A673 (cell line): Measurements from ENCODE around the gene SORCS1. TPM values are rescaled to one million over a fixed set of nuclear protein-coding genes. Genes with fewer than 3 reads are reported as not detected.

ENCODE experiments used
- BruUV-seq: library from RNA; stranded (reverse); fragments of 400-500 nt; replicated peaks from 2 replicates; lab custom pipeline; 2021; lab: Mats Ljungman, UMichigan
- CTCF ChIA-PET: fragments of 300-600 bp; sonication (Branson Sonifier 250); formaldehyde crosslinking; loops from one replicate; lab custom pipeline; 2022; ENCODE audit warnings: antibody characterized with exemption; lab: Charles Lee
- POLR2A ChIA-PET: fragments of 300-600 bp; sonication (Branson Sonifier 250); formaldehyde crosslinking; loops from one replicate; lab custom pipeline; 2022; ENCODE audit warnings: antibody characterized with exemption; ENCODE audit not compliant: low non-redundant PET; lab: Charles Lee
- DNase-seq: peaks from one replicate; pipeline ENCODE4 v3.0.0-alpha.2; 2015; ENCODE audit warnings: low spot score
- H3K27ac ChIP-seq: fragments of 200-600 bp; sonication (generic); 2 replicates; pipeline ENCODE4 v1.5.1; 2016; ENCODE audit warnings: mixed run types, low read depth, mild to moderate bottlenecking, mixed read lengths, antibody characterized with exemption, low read length; ENCODE audit not compliant: poor library complexity, severe bottlenecking
- H3K27me3 ChIP-seq: fragments of 200-600 bp; sonication (generic); replicated peaks from 2 replicates; pipeline ENCODE4 v1.6.1; 2017; ENCODE audit warnings: mixed run types, low read depth, mild to moderate bottlenecking, mixed read lengths, antibody characterized with exemption, low read length; ENCODE audit not compliant: insufficient read depth, poor library complexity
- H3K36me3 ChIP-seq: fragments of 200-600 bp; sonication (generic); 2 replicates; pipeline ENCODE4 v1.6.1; 2016; ENCODE audit warnings: mixed run types, mild to moderate bottlenecking, mixed read lengths, antibody characterized with exemption, low read length; ENCODE audit not compliant: insufficient read depth, poor library complexity, severe bottlenecking
- H3K4me1 ChIP-seq: fragments of 200-600 bp; sonication (generic); 2 replicates; pipeline ENCODE4 v1.6.1; 2017; ENCODE audit warnings: mixed run types, mild to moderate bottlenecking, mixed read lengths, antibody characterized with exemption, low read length; ENCODE audit not compliant: insufficient read depth, poor library complexity, severe bottlenecking
- H3K4me3 ChIP-seq: fragments of 200-600 bp; sonication (generic); 2 replicates; pipeline ENCODE4 v1.5.1; 2016; ENCODE audit warnings: low read depth, mixed run types, mild to moderate bottlenecking, mixed read lengths, low read length; ENCODE audit not compliant: poor library complexity, severe bottlenecking
- H3K9me3 ChIP-seq: fragments of 200-600 bp; sonication (generic); 2 replicates; pipeline ENCODE4 v1.6.1; 2016; ENCODE audit warnings: mixed run types, low read depth, mild to moderate bottlenecking, mixed read lengths, antibody characterized with exemption, low read length; ENCODE audit not compliant: poor library complexity, severe bottlenecking
- EZH2 ChIP-seq: fragments of 200-600 bp; sonication (generic); IDR thresholded peaks from 2 replicates; pipeline ENCODE4 v1.6.1; 2017; ENCODE audit warnings: borderline replicate concordance, low read depth, mild to moderate bottlenecking, mixed read lengths, antibody characterized with exemption, low read length; ENCODE audit not compliant: poor library complexity, severe bottlenecking
- intact Hi-C: fragments of 100-400 bp; cut with micrococcal nuclease; formaldehyde crosslinking; loops from one replicate; pipeline ENCODE4 v1.10.0; 2022; ENCODE audit not compliant: unreplicated experiment
- total RNA-seq: library from RNA; stranded (reverse); gene quantifications from 2 replicates; pipeline ENCODE4 v1.2.3, GENCODE V29; 2021
- TF ChIP-seq, protein P1 (sequence below): fragments of 300-800, 200-600 bp; sonication (generic); conservative IDR thresholded peaks from 2 replicates; pipeline ENCODE4 v1.5.1; 2017; ENCODE audit warnings: low read depth, mild to moderate bottlenecking, antibody characterized with exemption, low read length, moderate library complexity, mixed read lengths

The SORCS1 gene
- total RNA-seq, 1 experiment from 2014 or later, result 0.34 TPM

DNA sequence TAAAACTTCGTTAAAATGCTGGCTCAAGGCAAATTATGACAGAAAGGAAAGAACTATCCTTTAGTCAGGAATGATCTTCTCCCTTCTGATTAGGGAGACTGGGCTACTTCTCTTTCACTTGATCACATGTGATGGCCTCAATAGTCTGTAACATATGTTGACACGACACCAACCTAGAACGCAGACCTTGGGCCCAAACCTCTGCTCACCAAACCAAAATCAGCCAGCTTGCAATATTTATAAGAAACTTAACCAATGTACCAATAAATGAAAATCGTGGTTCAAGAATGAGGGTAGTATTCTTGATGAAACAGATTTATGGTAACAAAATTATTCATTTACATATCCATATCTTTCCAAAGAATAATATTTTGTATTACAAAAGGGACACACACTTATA lies 361.6 kb downstream of the SORCS1 start:
- CTCF ChIA-PET, result no interaction called here
- H3K27me3 ChIP-seq, result no peaks in the 10 kb centered on the region
- H3K4me3 ChIP-seq, result no peak overlapping the region
- intact Hi-C loops, result no loop called here
- no peak overlapping the region for H3K27ac ChIP-seq
- TF ChIP-seq, protein P1, sequence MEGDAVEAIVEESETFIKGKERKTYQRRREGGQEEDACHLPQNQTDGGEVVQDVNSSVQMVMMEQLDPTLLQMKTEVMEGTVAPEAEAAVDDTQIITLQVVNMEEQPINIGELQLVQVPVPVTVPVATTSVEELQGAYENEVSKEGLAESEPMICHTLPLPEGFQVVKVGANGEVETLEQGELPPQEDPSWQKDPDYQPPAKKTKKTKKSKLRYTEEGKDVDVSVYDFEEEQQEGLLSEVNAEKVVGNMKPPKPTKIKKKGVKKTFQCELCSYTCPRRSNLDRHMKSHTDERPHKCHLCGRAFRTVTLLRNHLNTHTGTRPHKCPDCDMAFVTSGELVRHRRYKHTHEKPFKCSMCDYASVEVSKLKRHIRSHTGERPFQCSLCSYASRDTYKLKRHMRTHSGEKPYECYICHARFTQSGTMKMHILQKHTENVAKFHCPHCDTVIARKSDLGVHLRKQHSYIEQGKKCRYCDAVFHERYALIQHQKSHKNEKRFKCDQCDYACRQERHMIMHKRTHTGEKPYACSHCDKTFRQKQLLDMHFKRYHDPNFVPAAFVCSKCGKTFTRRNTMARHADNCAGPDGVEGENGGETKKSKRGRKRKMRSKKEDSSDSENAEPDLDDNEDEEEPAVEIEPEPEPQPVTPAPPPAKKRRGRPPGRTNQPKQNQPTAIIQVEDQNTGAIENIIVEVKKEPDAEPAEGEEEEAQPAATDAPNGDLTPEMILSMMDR, result no peak
- no peak for TF ChIP-seq EZH2
- H3K9me3 ChIP-seq, result no peaks in the 10 kb centered on the region
- BruUV-seq, result no TSS peak
- POLR2A ChIA-PET, result no interaction called here
- H3K36me3 ChIP-seq, result no peaks in the 10 kb centered on the region
- DNase-seq, result no peak
- H3K4me1 ChIP-seq, result no peaks in the 10 kb centered on the region

DNA sequence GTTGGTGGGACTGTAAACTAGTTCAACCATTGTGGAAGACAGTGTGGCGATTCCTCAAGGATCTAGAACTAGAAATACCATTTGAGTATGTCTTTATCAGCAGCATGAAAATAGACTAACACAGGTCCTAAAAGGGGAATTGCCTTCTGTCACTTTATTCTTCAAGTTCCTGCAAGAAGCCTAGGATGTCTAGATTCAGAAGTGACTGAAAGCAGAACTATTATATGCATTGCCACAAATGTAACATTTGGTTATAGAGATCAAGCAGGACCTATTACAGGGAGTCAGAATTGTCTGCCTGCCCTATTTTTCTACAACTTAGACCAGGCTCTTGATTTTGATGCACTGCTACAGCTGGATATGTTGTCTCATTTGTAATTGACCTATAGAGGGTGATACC lies 364.7 kb downstream of the SORCS1 start:
- TF ChIP-seq, protein P1, result no peak
- no peak for TF ChIP-seq EZH2
- no peak for DNase-seq
- intact Hi-C loops, result loop anchor here (5.0 to 10.0 kb wide), 2 partner anchors 343 to 465 kb away; no protein-coding TSS in a partner anchor
- ChIA-PET POLR2A (no interaction called here), CTCF (no interaction called here)
- no TSS peak for BruUV-seq
- Histone ChIP-seq H3K27me3 (no peaks in the 10 kb centered on the region), H3K27ac (no peak overlapping the region), H3K9me3 (no peaks in the 10 kb centered on the region), H3K36me3 (no peaks in the 10 kb centered on the region), H3K4me3 (no peak overlapping the region), H3K4me1 (no peaks in the 10 kb centered on the region)

DNA sequence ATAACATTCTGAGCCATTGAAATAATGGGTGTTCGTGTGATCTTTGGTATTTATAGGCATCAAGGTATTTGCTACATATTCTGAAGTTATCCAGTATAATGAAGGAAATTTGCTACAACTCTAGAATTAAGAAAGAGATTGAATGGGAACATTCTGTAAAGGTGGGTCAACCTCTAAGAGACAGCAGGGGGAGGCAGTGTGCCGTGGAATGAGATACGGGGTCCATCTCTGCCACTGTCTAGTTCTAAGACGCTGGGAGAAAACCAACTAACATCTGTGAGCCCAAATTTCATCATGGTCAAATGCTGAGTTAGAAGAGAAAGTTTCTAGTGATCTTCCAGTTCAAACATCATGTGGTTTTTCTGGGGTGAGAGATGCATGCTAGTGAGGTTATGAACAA lies 368.9 kb downstream of the SORCS1 start:
- H3K9me3 ChIP-seq, result no peaks in the 10 kb centered on the region
- no peaks in the 10 kb centered on the region for H3K4me1 ChIP-seq
- H3K4me3 ChIP-seq, result no peak overlapping the region
- no peaks in the 10 kb centered on the region for H3K36me3 ChIP-seq
- BruUV-seq, result no TSS peak
- ChIA-PET CTCF (no interaction called here), POLR2A (no interaction called here)
- intact Hi-C loops, result loop anchor here (2.0 to 10.0 kb wide), 3 partner anchors 215 to 469 kb away; no protein-coding TSS in a partner anchor
- no peak overlapping the region for H3K27ac ChIP-seq
- TF ChIP-seq, protein P1, result peak; percentile 78
- no peak for TF ChIP-seq EZH2
- H3K27me3 ChIP-seq, result no peaks in the 10 kb centered on the region
- DNase-seq, result peak; percentile 65
